HG03196 (cell line): ENCODE measurements around the gene CFAP57.

ENCODE experiments used
- ATAC-seq: cut with Tn5 transposase; IDR thresholded peaks from one replicate; pipeline ENCODE4 v1.9.1; 2021; ENCODE audit not compliant: unreplicated experiment

Gene CFAP57

GRCh38 chr1:43253876-43254275 is 81.7 kb downstream of the CFAP57 start:
- no peak for ATAC-seq

GRCh38 chr1:43255438-43256210 is 83.5 kb downstream of the CFAP57 start:
- ATAC-seq = no peak

GRCh38 chr1:43256675-43257570 is 84.8 kb downstream of the CFAP57 start:
- no peak for ATAC-seq

GRCh38 chr1:43258370-43258769 is 86.2 kb downstream of the CFAP57 start:
- no peak for ATAC-seq

DNA sequence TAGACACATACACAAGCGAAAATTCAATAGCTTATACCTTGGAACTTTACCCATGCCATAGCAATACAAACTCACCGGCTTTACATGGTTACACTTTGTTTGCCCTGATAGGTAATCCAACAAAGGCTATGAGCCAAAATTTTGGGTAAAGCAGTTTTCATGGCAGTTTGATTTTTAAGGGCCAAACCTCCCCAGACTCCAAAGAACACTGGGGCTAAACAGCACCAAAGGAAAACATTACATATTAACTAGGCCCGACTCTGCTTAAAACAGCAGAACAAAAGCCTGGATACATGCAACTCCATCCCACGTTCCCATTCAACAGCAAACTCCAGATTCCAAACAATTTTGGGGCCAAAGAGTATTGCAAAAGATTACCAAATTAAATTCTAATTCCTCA is 93.3 kb downstream of the CFAP57 start:
- ATAC-seq = no peak

DNA sequence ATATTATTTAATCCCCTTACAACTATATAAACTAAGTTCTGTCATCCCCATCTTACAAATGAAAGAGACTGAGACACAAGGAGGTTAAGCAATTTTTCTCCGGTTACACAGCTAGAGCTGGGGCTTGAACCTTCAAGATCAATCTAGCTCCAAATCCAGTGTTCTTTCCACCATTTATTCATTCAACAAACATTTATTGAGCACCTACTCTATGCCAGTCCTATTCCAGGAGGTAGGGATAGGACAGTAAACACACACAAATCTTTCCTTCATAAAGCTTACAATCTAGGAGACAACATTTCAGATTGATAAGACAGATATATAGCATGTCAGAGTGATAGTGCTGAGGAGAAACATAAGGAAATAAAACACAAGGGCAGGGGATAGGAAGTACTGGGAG is 94.8 kb downstream of the CFAP57 start:
- no peak for ATAC-seq

DNA sequence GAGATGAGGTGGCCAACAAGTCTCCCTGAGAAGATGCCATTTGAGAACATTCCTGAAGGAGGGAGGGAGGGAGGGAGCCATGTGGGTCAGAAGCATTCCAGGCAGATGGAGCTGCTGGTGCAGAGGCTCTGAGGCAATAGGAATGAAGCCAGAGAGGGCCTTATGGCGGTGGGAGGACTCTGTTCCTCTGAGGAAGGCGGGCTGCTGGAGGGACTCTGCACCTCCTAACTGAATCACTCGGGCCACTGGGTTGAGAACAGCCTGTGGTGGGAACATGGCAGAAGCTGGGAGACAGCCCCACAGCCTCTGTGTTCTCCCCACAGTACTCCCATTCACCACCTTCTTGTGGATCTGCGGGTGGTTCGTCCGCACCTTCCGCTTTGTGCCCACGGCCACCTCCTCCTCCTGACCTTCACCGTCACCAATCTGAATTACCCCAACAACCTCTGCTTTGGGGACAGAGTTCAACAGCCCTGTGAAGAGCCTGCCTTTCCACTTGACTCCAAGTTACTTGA is 95.2 kb downstream of the CFAP57 start:
- ATAC-seq = no peak

- no peak for ATAC-seq
Measured at GRCh38 chr1:43267818-43268425, 95.8 kb downstream of the CFAP57 start.

DNA sequence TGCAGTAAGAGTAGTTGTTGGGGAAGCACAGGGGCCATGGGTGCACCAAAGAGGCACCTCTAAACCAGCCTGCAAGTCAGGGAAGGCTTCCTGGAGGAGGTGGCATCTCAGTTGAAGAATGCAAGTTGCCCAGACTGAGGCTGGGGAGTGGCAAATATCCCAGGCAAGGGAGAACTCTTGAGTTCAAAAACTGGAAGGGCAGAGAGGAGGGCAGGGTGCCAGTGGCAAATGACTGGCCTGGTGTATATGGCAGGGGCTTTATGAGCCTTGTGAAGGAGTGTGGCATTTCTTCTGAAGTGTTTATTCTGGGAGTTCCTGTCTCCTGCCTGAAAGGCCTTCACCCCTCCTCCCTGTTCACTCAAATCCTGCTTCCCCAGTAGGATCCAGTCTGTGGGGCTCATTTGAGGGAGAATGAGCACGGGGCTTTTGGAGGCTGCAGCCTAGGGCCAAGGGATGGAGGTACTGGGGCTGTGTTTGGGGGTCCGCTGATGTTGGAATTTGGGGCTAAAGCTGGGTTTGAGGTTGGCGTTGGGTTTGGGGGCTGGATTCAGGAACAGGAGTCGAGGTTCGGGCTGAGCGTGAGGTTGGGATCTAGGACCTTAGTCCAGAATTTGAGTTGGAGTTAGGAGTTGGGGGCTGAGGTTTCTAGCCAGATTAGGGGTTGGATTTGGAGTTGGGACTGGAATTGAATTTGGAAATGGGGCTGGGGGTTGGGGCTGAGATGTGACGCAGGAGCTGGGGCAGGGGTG is 97.7 kb downstream of the CFAP57 start, which contains the start of gene TMEM125:
TSS of gene TMEM125 (plus strand) at position 357 of the 749 bp plus-strand sequence. CDS start 2,740 bp downstream, outside the sequence.
- ATAC-seq = no peak

- ATAC-seq = no peak
Measured at GRCh38 chr1:43270421-43271095, 98.4 kb downstream of the CFAP57 start.

DNA sequence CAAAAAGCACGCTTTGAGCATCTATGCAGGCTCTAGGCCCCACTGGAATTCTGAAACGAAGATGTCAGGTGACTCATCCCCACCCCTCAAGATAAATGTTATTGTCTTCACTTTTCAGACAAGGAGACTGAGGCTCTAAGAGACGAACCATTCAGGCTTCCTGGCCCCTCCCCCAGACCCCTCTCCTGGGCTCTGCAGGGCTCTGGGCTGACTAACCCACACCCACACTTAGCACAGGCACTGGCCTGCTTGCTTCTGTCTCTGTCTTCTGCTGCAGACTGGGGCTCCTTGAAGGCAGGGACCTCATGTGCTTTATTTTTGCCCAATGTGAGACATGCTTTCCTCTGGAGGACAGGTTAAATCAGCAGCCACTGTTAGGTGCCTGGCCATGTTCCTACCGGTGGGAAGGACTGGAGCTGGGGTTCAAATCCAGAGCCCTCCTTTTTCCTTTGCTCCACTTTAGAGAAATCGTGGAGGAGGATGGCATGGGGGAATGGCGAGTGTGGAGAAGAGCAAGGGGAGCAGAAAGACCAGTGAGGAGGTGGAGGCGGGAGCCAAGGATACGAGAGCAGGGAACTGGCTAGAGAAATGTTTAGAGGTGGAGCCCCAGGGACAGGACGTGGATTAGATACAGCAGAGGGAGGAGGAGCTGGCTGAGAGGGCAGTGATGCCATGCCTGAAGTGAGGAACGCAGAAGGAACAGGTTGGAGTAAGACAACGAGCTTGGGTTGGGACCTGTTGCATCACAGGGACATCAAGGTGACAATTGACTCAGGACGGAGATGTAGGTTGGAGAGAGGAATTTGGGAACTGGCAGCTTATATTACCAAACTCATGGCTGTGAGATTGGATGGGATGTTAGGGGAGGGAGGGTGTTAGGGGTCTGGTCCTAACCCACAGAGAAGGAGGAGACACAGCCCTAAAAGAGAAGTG is 99.3 kb downstream of the CFAP57 start:
- no peak for ATAC-seq

GRCh38 chr1:43272161-43272560 is 100.0 kb downstream of the CFAP57 start:
- no peak for ATAC-seq

GRCh38 chr1:43272576-43273571 is 100.7 kb downstream of the CFAP57 start:
- ATAC-seq = no peak

- ATAC-seq = no peak
Measured at GRCh38 chr1:43273708-43274107, 101.6 kb downstream of the CFAP57 start.

DNA sequence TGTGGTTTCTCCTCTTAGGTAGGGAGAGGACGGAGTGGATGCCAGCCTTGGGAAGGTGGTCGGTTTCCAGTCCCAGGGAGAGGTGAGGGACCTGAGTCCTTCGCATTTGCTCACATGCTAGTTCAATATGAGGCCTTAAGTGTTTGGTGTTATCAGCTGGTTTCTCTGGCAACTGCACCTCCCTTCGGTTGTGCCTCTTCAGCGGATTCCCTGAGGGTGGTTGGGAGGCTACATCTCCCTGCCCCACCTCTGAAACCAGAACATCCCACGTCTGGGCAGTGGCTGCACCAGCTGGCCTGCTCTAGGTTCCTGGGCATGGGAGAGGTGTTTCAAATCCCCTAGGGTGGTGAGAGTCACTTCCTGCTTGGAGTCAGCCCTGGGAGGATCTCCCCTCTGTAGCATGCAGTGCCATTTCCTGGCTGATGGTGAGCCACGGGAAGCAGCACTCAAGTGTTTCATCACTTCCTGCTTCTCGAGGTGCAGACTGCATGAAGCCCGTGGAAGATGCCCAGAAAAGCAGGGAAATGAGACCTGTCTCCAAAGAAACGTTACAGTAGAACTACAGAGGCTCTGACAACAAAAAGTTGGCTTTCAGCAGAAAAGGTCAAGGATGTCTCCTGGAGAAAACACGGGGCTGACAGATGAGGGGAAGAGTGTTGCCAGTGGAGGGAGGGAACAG is 102.1 kb downstream of the CFAP57 start:
- no peak for ATAC-seq

DNA sequence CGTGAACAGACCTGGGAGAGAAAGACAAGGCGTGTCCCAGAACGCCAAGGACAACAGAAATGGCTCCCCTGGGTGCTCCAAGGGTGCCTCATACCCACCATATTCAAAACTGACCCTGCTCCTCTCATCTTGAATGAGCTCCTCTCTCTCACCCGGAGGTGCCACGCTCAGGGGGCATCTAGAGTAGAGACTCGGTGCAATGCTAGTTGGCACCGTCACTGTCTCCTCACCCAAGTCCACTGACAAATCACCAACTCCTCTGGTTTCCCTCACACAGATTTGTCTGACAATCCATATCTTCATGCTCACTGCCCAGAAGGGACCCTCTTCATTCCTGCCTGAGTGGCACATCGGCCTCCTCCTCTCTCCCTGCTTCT is 102.7 kb downstream of the CFAP57 start:
- no peak for ATAC-seq
